ENCODE data around the gene IGHMBP2. TPM values are rescaled to one million over a fixed set of nuclear protein-coding genes. Genes with fewer than 3 reads are reported as not detected.

IGHMBP2 gene
- total RNA-seq, 3 donors from 2014 or later (not counting 1 experiment from before 2014, with no cell fraction given), result 31.5 to 52.3 (median 48.5) TPM

DNA sequence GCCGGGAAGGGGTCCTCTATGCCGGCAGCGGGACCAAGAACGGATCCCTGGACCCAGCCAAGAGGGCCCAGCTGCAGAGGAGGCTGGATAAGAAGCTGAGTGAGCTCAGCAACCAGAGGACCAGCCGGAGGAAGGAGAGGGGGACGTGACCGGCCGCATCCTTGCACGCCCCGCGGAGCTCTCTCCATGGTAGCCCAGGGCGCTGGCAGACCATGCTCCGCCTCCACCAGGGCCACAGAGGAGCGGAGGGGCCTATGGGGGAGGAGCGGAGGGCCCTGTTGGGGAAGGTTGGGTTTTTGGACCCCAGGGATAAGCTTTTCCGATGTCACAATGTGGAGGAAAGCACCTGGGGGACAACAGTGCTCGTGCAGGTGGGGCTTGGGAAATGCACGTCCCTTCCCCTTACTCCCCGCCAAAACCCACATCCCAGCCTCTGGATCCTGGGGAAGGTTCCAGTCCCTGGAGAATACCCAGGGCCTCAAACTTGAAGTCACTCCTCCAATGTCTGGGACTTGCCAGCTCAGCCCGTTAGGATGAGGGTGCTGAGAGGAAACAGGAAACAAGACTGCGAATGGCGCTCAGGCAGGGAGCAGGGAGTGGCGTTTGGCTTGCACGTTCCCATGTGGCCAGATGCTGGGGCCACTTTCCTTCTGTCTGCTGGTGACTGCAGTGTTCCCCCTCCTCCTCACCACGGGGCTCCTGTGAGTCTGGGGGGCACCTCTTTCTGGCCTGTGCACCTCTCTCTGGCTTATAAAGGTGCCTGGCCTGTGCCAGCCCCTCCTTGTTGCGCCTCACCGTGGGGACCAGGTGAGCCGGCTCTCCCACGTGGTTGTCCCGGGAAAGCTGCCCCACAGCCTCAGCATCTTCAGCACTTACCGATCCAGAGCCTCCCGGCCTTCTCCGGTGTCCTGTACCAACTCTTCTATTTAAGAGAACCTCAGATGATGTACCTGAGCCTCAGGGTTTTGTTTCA is 36.2 kb downstream of the IGHMBP2 start:
- no peaks in the 10 kb centered on the region for H3K9me3 Mint-ChIP-seq
- WGBS (ENCODE audit: insufficient coverage), result 90% methylated on average over 33 of the region's 33 CpGs
- H3K27me3 Mint-ChIP-seq (ENCODE audit: low read depth in 2 of 2), result no peaks in the 10 kb centered on the region
- H3K27ac Mint-ChIP-seq, result no peak overlapping the region
- DNase-seq, result no peak
- TF ChIP-seq, protein P1, sequence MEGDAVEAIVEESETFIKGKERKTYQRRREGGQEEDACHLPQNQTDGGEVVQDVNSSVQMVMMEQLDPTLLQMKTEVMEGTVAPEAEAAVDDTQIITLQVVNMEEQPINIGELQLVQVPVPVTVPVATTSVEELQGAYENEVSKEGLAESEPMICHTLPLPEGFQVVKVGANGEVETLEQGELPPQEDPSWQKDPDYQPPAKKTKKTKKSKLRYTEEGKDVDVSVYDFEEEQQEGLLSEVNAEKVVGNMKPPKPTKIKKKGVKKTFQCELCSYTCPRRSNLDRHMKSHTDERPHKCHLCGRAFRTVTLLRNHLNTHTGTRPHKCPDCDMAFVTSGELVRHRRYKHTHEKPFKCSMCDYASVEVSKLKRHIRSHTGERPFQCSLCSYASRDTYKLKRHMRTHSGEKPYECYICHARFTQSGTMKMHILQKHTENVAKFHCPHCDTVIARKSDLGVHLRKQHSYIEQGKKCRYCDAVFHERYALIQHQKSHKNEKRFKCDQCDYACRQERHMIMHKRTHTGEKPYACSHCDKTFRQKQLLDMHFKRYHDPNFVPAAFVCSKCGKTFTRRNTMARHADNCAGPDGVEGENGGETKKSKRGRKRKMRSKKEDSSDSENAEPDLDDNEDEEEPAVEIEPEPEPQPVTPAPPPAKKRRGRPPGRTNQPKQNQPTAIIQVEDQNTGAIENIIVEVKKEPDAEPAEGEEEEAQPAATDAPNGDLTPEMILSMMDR (IDR thresholded peaks at IDR 0.05), result no peak
- Histone ChIP-seq H3K4me3 (ENCODE audit: low read length) (no peak overlapping the region), H3K9me3 (ENCODE audit: control insufficient read depth, insufficient read depth, low read length) (no peaks in the 10 kb centered on the region), H3K27ac (ENCODE audit: low read length) (no peak overlapping the region), H3K27me3 (ENCODE audit: control insufficient read depth, insufficient read depth, low read length) (no peaks in the 10 kb centered on the region), H3K4me1 (ENCODE audit: control insufficient read depth, insufficient read depth, low read length) (no peaks in the 10 kb centered on the region), H3K36me3 (ENCODE audit: control insufficient read depth, insufficient read depth, low read length) (peaks cover 35% of the 10 kb centered on the region)
- no peak overlapping the region for H3K4me3 Mint-ChIP-seq
- H3K4me1 Mint-ChIP-seq, result no peaks in the 10 kb centered on the region
- H3K36me3 Mint-ChIP-seq, result no peaks in the 10 kb centered on the region
- ATAC-seq, result no peak
- intact Hi-C loops (cut with micrococcal nuclease), result no loop called here

GRCh38 chr11:68940651-68941323 is 37.1 kb downstream of the IGHMBP2 start:
- no peak overlapping the region for H3K4me3 Mint-ChIP-seq
- no peaks in the 10 kb centered on the region for H3K27me3 Mint-ChIP-seq (ENCODE audit: low read depth in 2 of 2)
- DNase-seq (no peak), ATAC-seq (no peak)
- TF ChIP-seq, protein P1 (IDR thresholded peaks at IDR 0.05), result no peak
- H3K36me3 Mint-ChIP-seq, result no peaks in the 10 kb centered on the region
- Histone ChIP-seq H3K4me1 (ENCODE audit: control insufficient read depth, insufficient read depth, low read length) (no peaks in the 10 kb centered on the region), H3K9me3 (ENCODE audit: control insufficient read depth, insufficient read depth, low read length) (no peaks in the 10 kb centered on the region), H3K36me3 (ENCODE audit: control insufficient read depth, insufficient read depth, low read length) (peaks cover 27% of the 10 kb centered on the region), H3K27me3 (ENCODE audit: control insufficient read depth, insufficient read depth, low read length) (no peaks in the 10 kb centered on the region), H3K27ac (ENCODE audit: low read length) (no peak overlapping the region), H3K4me3 (ENCODE audit: low read length) (no peak overlapping the region)
- H3K27ac Mint-ChIP-seq, result no peak overlapping the region
- H3K9me3 Mint-ChIP-seq, result no peaks in the 10 kb centered on the region
- H3K4me1 Mint-ChIP-seq, result no peaks in the 10 kb centered on the region
- intact Hi-C loops (cut with micrococcal nuclease), result no loop called here
- 93% methylated on average over 20 of the region's 20 CpGs for WGBS (ENCODE audit: insufficient coverage)

DNA sequence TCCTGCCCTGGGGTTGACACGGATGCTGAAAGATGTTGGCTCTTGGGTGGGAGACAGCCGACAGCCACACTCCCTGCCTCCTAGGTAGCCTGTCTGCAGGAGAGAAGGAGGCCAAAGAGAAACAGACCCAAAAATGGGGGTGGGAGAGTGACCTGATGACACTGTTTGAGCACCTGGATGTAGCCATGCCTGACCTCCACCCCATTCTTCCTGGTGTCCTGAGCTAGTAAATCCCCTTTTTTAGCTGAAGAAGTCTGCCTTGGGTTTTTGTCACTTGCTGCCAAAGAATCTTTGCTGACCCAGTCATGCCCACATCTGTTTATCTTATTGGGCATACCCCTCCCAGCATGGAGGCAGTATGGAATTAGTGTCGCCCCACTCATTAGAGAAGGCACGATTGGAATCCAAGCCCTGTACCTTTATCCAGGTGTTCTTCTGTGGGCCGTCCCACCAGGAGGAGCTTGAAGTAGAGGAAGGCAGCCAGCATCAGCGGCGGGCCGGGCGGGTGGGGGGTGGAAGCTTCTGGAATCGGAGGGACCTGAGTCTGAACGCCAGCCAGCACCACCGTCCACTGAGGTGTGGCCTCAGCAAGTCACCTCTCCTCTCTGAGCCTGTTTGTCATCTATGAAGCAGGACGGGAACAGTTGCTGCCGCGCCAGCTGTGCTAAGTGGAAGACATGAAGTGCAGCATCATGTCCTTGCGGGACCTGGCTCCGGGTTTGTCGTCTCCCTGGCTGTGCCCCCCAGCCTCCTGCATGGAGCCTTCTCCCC is 37.8 kb downstream of the IGHMBP2 start:
- intact Hi-C loops (cut with micrococcal nuclease), result no loop called here
- Mint-ChIP-seq H3K4me1 (no peaks in the 10 kb centered on the region), H3K4me3 (no peak overlapping the region), H3K27ac (no peak overlapping the region), H3K36me3 (no peaks in the 10 kb centered on the region), H3K9me3 (no peaks in the 10 kb centered on the region), H3K27me3 (ENCODE audit: low read depth in 2 of 2) (no peaks in the 10 kb centered on the region)
- no peaks in the 10 kb centered on the region for H3K27me3 ChIP-seq (ENCODE audit: control insufficient read depth, insufficient read depth, low read length)
- H3K27ac ChIP-seq (ENCODE audit: low read length), result no peak overlapping the region
- ATAC-seq (no peak), DNase-seq (no peak)
- no peaks in the 10 kb centered on the region for H3K4me1 ChIP-seq (ENCODE audit: control insufficient read depth, insufficient read depth, low read length)
- H3K4me3 ChIP-seq (ENCODE audit: low read length), result no peak overlapping the region
- no peaks in the 10 kb centered on the region for H3K9me3 ChIP-seq (ENCODE audit: control insufficient read depth, insufficient read depth, low read length)
- peaks cover 21% of the 10 kb centered on the region for H3K36me3 ChIP-seq (ENCODE audit: control insufficient read depth, insufficient read depth, low read length)
- WGBS (ENCODE audit: insufficient coverage), result 93% methylated on average over 18 of the region's 18 CpGs
- TF ChIP-seq, protein P1 (IDR thresholded peaks at IDR 0.05), result no peak

All from natural killer cell (primary cell).